C4-2B (cell line): ENCODE measurements around the gene CALY.

Experiments
- H3K27ac ChIP-seq: fragments of 450-650 bp; 2 replicates; pipeline ENCODE4 v1.5.1; 2017
- CTCF ChIP-seq: fragments of 450-650 bp; conservative IDR thresholded peaks from 2 replicates; pipeline ENCODE4 v1.5.1; 2017; ENCODE audit warnings: mild to moderate bottlenecking
- ZFX ChIP-seq: fragments of 450-650 bp; IDR thresholded peaks from 2 replicates; pipeline ENCODE4 v1.6.1; 2017

The CALY gene

GRCh38 chr10:133365461-133366129, 28.9 kb upstream of the CALY start:
- H3K27ac ChIP-seq, result peak overlapping the region; percentile 84
- no peak; the same call in 1 of the 2 replicates for TF ChIP-seq ZFX
- TF ChIP-seq CTCF, result no peak

- TF ChIP-seq ZFX, result no peak
- no peak for TF ChIP-seq CTCF
Observed at GRCh38 chr10:133364645-133365431, 28.1 kb upstream of the CALY start.

GRCh38 chr10:133362846-133363245, 26.1 kb upstream of the CALY start:
- H3K27ac ChIP-seq, result no peak overlapping the region; the same call in 1 of the 2 replicates
- TF ChIP-seq CTCF (no peak), ZFX (no peak)

More at GRCh38 chr10:133364645-133365431, 28.1 kb upstream of the CALY start:
- peak overlapping the region; percentile 84 for H3K27ac ChIP-seq

GRCh38 chr10:133361773-133362441, 25.2 kb upstream of the CALY start:
- TF ChIP-seq CTCF (no peak), ZFX (no peak)
- peak overlapping the region; percentile 92 for H3K27ac ChIP-seq

- peak overlapping the region; percentile 92 for H3K27ac ChIP-seq
- TF ChIP-seq CTCF, result no peak
- no peak for TF ChIP-seq ZFX
Observed at GRCh38 chr10:133361227-133361626, 24.5 kb upstream of the CALY start.

- peak overlapping the region; percentile 92 for H3K27ac ChIP-seq
- TF ChIP-seq CTCF (no peak), ZFX (no peak)
Observed at GRCh38 chr10:133359972-133360610, 23.4 kb upstream of the CALY start.
